CD4-positive, alpha-beta T cell (primary cell): ENCODE measurements around the gene PEAR1. TPM values are rescaled to one million over a fixed set of nuclear protein-coding genes. Genes with fewer than 3 reads are reported as not detected.

ENCODE experiments used
- ATAC-seq: fragments of 200-7000 bp; cut with Tn5 transposase; one replicate; pipeline ENCODE4 v1.10.0; 2022; ENCODE audit warnings: mild to moderate bottlenecking; ENCODE audit not compliant: poor library complexity
- CTCF ChIA-PET: fragments of 350-600 bp; sonication (Branson Sonifier 250); formaldehyde crosslinking; loops from one replicate; lab custom pipeline; 2021; ENCODE audit warnings: antibody characterized with exemption, inconsistent platforms; lab: Charles Lee
- POLR2A ChIA-PET: fragments of 350-600 bp; sonication (Branson Sonifier 250); formaldehyde crosslinking; loops from one replicate; lab custom pipeline; 2021; ENCODE audit warnings: antibody characterized with exemption, inconsistent platforms; lab: Charles Lee
- DNase-seq, 14 experiments: peaks; one replicate each; pipeline ENCODE4 v3.0.0-alpha.2; 2013 to 2020; ENCODE audit warnings: mixed read lengths in 2 of 14
- H3K27ac ChIP-seq, 2 donors: one replicate each; pipeline versions ENCODE4 v1.5.1 to v1.7.0; 2013; ENCODE audit warnings: low read length in 2 of 2, low read depth in 1 of 2, mild to moderate bottlenecking in 1 of 2
- H3K27me3 ChIP-seq, 2 experiments: 1 replicate in 1 of 2; 2 replicates in 1 of 2; pipeline versions ENCODE4 v1.6.1 to v1.7.0; 2013; ENCODE audit warnings: low read length in 2 of 2, control low read depth in 1 of 2, mild to moderate bottlenecking in 1 of 2, moderate library complexity in 1 of 2; ENCODE audit not compliant: insufficient read depth in 2 of 2, control insufficient read depth in 1 of 2
- H3K36me3 ChIP-seq: one replicate; pipeline ENCODE4 v1.6.1; 2013; ENCODE audit warnings: low read length, control low read depth; ENCODE audit not compliant: insufficient read depth
- H3K4me1 ChIP-seq: one replicate; pipeline ENCODE4 v1.6.1; 2013; ENCODE audit warnings: low read length, control low read depth; ENCODE audit not compliant: insufficient read depth
- H3K4me3 ChIP-seq: one replicate; pipeline ENCODE4 v1.5.1; 2013; ENCODE audit warnings: mild to moderate bottlenecking, low read length, moderate library complexity
- H3K9me3 ChIP-seq, 2 experiments: 1 replicate in 1 of 2; 2 replicates in 1 of 2; pipeline versions ENCODE4 v1.6.1 to v1.7.0; 2013; ENCODE audit warnings: low read length in 2 of 2, mild to moderate bottlenecking in 2 of 2, control low read depth in 1 of 2, moderate library complexity in 1 of 2; ENCODE audit not compliant: control insufficient read depth in 1 of 2, insufficient read depth in 1 of 2
- H3K27ac Mint-ChIP-seq: one replicate; pipeline ENCODE4 v1.8.0; 2020; ENCODE audit warnings: mixed read lengths
- H3K27me3 Mint-ChIP-seq: one replicate; pipeline ENCODE4 v1.8.0; 2021; ENCODE audit warnings: mixed read lengths
- H3K36me3 Mint-ChIP-seq: one replicate; pipeline ENCODE4 v1.8.0; 2021; ENCODE audit warnings: low read depth, mixed read lengths
- H3K4me1 Mint-ChIP-seq: one replicate; pipeline ENCODE4 v1.8.0; 2021; ENCODE audit warnings: low read depth, mixed read lengths
- H3K4me3 Mint-ChIP-seq: one replicate; pipeline ENCODE4 v1.8.0; 2020; ENCODE audit warnings: mild to moderate bottlenecking, mixed read lengths
- H3K9me3 Mint-ChIP-seq: one replicate; pipeline ENCODE4 v1.8.0; 2020; ENCODE audit warnings: mixed read lengths
- CTCF ChIP-seq: fragments of 200-600 bp; IDR thresholded peaks from one replicate; pipeline ENCODE4 v1.8.0; 2022; ENCODE audit warnings: antibody characterized with exemption, mild to moderate bottlenecking
- intact Hi-C, 2 experiments: fragments of 100-400 bp; cut with DNase I in 1 of 2; cut with micrococcal nuclease in 1 of 2; formaldehyde crosslinking; loops; one replicate each; pipeline versions ENCODE4 v1.15.1 to v1.9.0; 2023 to 2025; cut with DNase I, micrococcal nuclease
- total RNA-seq, 174 experiments: library from RNA in 2 of 174; stranded (reverse) in 2 of 174; gene quantifications; one replicate each; pipeline ENCODE4 v1.2.3 and lab custom pipeline; 2021 to 2026

Gene PEAR1
- total RNA-seq, 2 experiments from 2014 or later = 0.20 to 0.41 TPM

- H3K36me3 Mint-ChIP-seq = no peaks in the 10 kb centered on the region
- peak; percentile 24 for ATAC-seq
- H3K9me3 Mint-ChIP-seq = no peaks in the 10 kb centered on the region
- no peak for TF ChIP-seq CTCF
- POLR2A ChIA-PET = interaction anchor here (0.6 to 1.6 kb wide), 3 partner anchors 9 to 35 kb away, joined by 3 to 5 read pairs (median 4); no protein-coding TSS in a partner anchor
- Histone ChIP-seq H3K4me3 (no peak overlapping the region), H3K27me3 (peaks cover 50 to 74% of the 10 kb centered on the region in 2 experiments), H3K4me1 (peaks cover 24% of the 10 kb centered on the region), H3K9me3 (peaks cover 0 to 19% of the 10 kb centered on the region in 2 experiments), H3K27ac (no peak overlapping the region), H3K36me3 (no peaks in the 10 kb centered on the region)
- intact Hi-C loops = loop anchor here (1.0 to 10.0 kb wide), 4 partner anchors 131 to 243 kb away; no protein-coding TSS in a partner anchor
- peaks cover 94% of the 10 kb centered on the region for H3K27me3 Mint-ChIP-seq
- CTCF ChIA-PET = interaction anchor here (1.1 to 2.4 kb wide), 11 partner anchors 11 to 239 kb away, joined by 3 to 11 read pairs (median 5); partner anchors contain the start of gene NTRK1
- H3K27ac Mint-ChIP-seq = no peak overlapping the region
- peaks cover 34% of the 10 kb centered on the region for H3K4me1 Mint-ChIP-seq
- DNase-seq = no peak
- H3K4me3 Mint-ChIP-seq = peak overlapping the region; percentile 43
Observed at GRCh38 chr1:156928043-156928602, 34.6 kb downstream of the PEAR1 start.

- CTCF ChIA-PET = interaction anchor here (0.6 kb wide), 1 partner anchor 37 kb away, joined by 3 read pairs; no protein-coding TSS in a partner anchor
- Mint-ChIP-seq H3K27ac (no peak overlapping the region), H3K9me3 (no peaks in the 10 kb centered on the region), H3K27me3 (peaks cover 79% of the 10 kb centered on the region), H3K4me1 (peaks cover 29% of the 10 kb centered on the region), H3K36me3 (no peaks in the 10 kb centered on the region), H3K4me3 (no peak overlapping the region)
- Histone ChIP-seq H3K4me1 (peaks cover 12% of the 10 kb centered on the region), H3K36me3 (no peaks in the 10 kb centered on the region), H3K27me3 (peaks cover 38 to 58% of the 10 kb centered on the region in 2 experiments), H3K9me3 (peaks cover 0 to 12% of the 10 kb centered on the region in 2 experiments), H3K4me3 (no peak overlapping the region), H3K27ac (no peak overlapping the region)
- POLR2A ChIA-PET = no interaction called here
- ATAC-seq (no peak), DNase-seq (no peak)
- no peak for TF ChIP-seq CTCF
- intact Hi-C loops = loop anchor here (2.0 to 10.0 kb wide), 3 partner anchors 132 to 245 kb away; no protein-coding TSS in a partner anchor
Observed at GRCh38 chr1:156929596-156930238, 36.2 kb downstream of the PEAR1 start.

GRCh38 chr1:156930483-156930882 is 37.0 kb downstream of the PEAR1 start:
- no peak overlapping the region for H3K27ac Mint-ChIP-seq
- no peak overlapping the region for H3K27ac ChIP-seq
- ATAC-seq = no peak
- peaks cover 0 to 12% of the 10 kb centered on the region in 2 experiments for H3K9me3 ChIP-seq
- ChIA-PET POLR2A (no interaction called here), CTCF (no interaction called here)
- no peaks in the 10 kb centered on the region for H3K36me3 ChIP-seq
- TF ChIP-seq CTCF = no peak
- H3K4me3 Mint-ChIP-seq = no peak overlapping the region
- peaks cover 31 to 50% of the 10 kb centered on the region in 2 experiments for H3K27me3 ChIP-seq
- DNase-seq = no peak
- H3K36me3 Mint-ChIP-seq = peaks cover 7% of the 10 kb centered on the region
- no peaks in the 10 kb centered on the region for H3K9me3 Mint-ChIP-seq
- no peak overlapping the region for H3K4me3 ChIP-seq
- peaks cover 24% of the 10 kb centered on the region for H3K4me1 Mint-ChIP-seq
- H3K27me3 Mint-ChIP-seq = peaks cover 71% of the 10 kb centered on the region
- peaks cover 12% of the 10 kb centered on the region for H3K4me1 ChIP-seq
- intact Hi-C loops = no loop called here
